ENCODE data around the gene VPS11. TPM values are rescaled to one million over a fixed set of nuclear protein-coding genes. Genes with fewer than 3 reads are reported as not detected.

The VPS11 gene
- total and polyA plus RNA-seq, 2 experiments from 2014 or later: 22.1 to 22.3 TPM

DNA sequence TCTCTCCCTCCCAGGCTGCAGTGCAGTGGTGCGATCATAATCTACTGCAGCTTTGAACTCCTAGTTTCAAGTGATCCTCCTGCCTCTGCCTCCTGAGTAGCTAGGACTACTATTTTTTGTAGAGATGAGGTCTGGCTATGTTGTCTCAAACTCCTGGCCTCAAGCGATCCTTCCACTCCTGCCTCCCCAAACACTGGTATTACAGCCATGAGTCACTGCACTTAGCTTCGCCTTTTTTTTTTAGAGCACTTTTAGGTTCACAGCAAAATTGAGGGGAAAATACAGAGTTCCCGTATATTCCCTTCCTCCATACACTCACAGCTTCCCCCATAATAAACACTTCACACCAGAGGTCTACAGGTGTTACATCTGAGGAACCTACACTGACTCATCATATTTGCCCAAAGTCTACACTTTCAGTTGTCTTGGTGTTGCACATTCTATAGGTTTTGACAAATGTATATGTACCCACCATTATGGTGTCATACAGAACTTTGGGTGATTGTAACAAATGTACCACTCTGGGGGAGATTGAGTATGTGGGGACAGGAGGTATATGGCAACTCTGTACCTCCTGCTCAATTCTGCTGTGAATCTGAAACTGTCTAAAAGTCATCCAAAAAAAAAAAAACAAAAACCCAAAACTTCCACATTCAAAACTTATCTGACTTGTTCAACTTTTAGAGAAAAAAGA lies 25.6 kb upstream of the VPS11 start:
- no peak overlapping the region for H3K4me3 ChIP-seq
- DNase-seq (ENCODE audit: low read depth in 1 of 2, low spot score in 1 of 2): no peak
- no peaks in the 10 kb centered on the region for H3K27me3 ChIP-seq
- H3K4me1 ChIP-seq (ENCODE audit: low read depth): no peaks in the 10 kb centered on the region
- no peaks in the 10 kb centered on the region for H3K9me3 ChIP-seq (ENCODE audit: low read depth)
- no peak overlapping the region for H3K27ac ChIP-seq
- TF ChIP-seq, protein P1, sequence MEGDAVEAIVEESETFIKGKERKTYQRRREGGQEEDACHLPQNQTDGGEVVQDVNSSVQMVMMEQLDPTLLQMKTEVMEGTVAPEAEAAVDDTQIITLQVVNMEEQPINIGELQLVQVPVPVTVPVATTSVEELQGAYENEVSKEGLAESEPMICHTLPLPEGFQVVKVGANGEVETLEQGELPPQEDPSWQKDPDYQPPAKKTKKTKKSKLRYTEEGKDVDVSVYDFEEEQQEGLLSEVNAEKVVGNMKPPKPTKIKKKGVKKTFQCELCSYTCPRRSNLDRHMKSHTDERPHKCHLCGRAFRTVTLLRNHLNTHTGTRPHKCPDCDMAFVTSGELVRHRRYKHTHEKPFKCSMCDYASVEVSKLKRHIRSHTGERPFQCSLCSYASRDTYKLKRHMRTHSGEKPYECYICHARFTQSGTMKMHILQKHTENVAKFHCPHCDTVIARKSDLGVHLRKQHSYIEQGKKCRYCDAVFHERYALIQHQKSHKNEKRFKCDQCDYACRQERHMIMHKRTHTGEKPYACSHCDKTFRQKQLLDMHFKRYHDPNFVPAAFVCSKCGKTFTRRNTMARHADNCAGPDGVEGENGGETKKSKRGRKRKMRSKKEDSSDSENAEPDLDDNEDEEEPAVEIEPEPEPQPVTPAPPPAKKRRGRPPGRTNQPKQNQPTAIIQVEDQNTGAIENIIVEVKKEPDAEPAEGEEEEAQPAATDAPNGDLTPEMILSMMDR (IDR thresholded peaks at IDR 0.05; ENCODE audit: low read depth, low read length): no peak
- peaks cover 11% of the 10 kb centered on the region for H3K36me3 ChIP-seq

DNA sequence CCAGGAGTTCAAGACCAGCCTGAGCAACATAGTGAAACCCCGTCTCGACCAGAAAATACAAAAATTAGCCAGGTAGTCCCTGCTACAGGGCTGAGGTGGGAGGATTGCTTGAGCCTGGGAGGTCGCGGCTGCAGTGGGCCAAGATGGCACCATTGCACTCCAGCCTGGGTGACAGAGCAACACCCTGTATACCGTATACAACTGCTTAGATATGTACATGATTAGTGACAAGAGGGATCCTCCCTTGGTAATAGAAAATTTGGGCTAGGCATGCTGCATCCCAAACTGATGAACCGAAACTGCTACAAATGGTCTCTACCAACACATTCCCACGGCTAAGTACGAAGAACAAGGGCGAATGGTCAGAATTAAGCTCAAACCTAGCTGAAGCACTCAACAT lies 24.7 kb upstream of the VPS11 start:
- H3K4me3 ChIP-seq: no peak overlapping the region
- H3K27ac ChIP-seq: no peak overlapping the region
- H3K36me3 ChIP-seq: peaks cover 19% of the 10 kb centered on the region
- H3K27me3 ChIP-seq: no peaks in the 10 kb centered on the region
- no peaks in the 10 kb centered on the region for H3K9me3 ChIP-seq (ENCODE audit: low read depth)
- TF ChIP-seq, protein P1 (IDR thresholded peaks at IDR 0.05; ENCODE audit: low read depth, low read length): no peak
- H3K4me1 ChIP-seq (ENCODE audit: low read depth): no peaks in the 10 kb centered on the region
- DNase-seq (ENCODE audit: low read depth in 1 of 2, low spot score in 1 of 2): no peak

DNA sequence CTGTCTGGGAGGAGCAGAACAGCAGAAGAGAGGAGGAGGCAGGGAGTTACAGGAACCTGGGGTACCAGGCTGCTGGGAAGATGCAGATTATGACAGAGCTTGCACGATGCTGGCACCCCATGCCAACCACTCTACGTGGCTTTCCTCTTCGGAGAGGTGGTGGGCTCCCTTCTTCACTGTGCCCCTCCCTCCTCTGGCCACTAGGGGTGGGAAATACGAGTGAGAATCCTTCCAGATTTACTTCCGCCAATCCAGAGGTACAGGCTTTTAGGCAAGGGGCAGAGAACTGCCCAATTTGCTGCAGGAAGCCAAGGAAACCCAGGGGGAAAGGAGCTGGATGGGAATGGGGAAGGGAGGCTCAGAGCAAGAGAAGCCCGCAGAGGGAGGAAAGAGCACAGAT lies 22.9 kb upstream of the VPS11 start:
- no peak for DNase-seq (ENCODE audit: low read depth in 1 of 2, low spot score in 1 of 2)
- TF ChIP-seq, protein P1 (IDR thresholded peaks at IDR 0.05; ENCODE audit: low read depth, low read length): no peak
- H3K4me3 ChIP-seq: no peak overlapping the region
- H3K9me3 ChIP-seq (ENCODE audit: low read depth): no peaks in the 10 kb centered on the region
- H3K27ac ChIP-seq: no peak overlapping the region
- peaks cover 31% of the 10 kb centered on the region for H3K36me3 ChIP-seq
- no peaks in the 10 kb centered on the region for H3K27me3 ChIP-seq
- no peaks in the 10 kb centered on the region for H3K4me1 ChIP-seq (ENCODE audit: low read depth)

DNA sequence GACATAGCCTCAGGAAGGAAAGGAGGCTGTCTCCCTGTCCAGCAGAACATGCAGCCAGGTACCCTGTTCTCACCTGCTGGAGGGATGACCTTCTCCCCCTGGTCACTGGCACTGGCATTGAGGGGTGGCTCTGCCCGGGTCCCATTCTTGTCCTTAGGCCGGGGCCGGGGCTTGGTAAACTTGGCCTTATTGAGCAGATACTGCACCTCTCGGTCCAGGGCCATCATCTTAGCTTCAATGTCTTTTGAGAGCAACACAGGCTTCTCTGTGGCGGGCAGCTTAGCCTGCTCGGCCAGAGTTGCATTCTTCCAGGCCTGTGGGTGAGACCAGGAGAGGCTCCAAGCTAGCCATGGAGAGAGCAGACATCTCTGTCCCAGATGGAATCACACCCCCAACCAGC lies 21.1 kb upstream of the VPS11 start:
- Histone ChIP-seq H3K4me1 (ENCODE audit: low read depth) (no peaks in the 10 kb centered on the region), H3K4me3 (no peak overlapping the region), H3K27me3 (no peaks in the 10 kb centered on the region), H3K9me3 (ENCODE audit: low read depth) (no peaks in the 10 kb centered on the region), H3K27ac (no peak overlapping the region), H3K36me3 (peaks cover 47% of the 10 kb centered on the region)
- TF ChIP-seq, protein P1 (IDR thresholded peaks at IDR 0.05; ENCODE audit: low read depth, low read length): no peak
- DNase-seq (ENCODE audit: low read depth in 1 of 2, low spot score in 1 of 2): no peak

DNA sequence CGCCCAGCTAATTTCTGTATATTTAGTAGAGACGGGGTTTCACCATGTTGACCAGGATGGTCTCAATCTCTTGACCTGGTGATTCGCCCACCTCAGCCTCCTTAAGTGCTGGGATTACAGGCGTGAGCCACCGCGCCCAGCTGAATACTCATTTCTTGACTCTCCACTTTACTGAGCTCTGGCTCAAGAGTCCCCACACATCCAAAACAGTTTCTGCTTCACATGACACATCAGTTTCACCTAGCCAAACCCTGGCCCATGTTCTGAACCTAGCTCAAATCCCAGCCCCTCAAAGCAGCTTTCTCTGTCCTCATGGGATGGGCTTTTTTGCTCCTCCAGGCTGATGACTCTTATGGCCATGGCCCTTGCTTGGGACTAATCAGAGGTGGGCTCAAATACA lies 20.4 kb upstream of the VPS11 start:
- Histone ChIP-seq H3K27ac (no peak overlapping the region), H3K4me1 (ENCODE audit: low read depth) (no peaks in the 10 kb centered on the region), H3K9me3 (ENCODE audit: low read depth) (no peaks in the 10 kb centered on the region), H3K27me3 (no peaks in the 10 kb centered on the region), H3K4me3 (no peak overlapping the region), H3K36me3 (peaks cover 51% of the 10 kb centered on the region)
- DNase-seq (ENCODE audit: low read depth in 1 of 2, low spot score in 1 of 2): no peak
- TF ChIP-seq, protein P1 (IDR thresholded peaks at IDR 0.05; ENCODE audit: low read depth, low read length): no peak
